ENCODE results near the gene ADGRG6.

Gene ADGRG6

GRCh38 chr6:142356201-142356883 is 54.5 kb downstream of the ADGRG6 start:
- Histone ChIP-seq H3K9me3 (ENCODE audit: control insufficient read depth, low read depth, low read length) (no peaks in the 10 kb centered on the region), H3K27me3 (ENCODE audit: control insufficient read depth, insufficient read depth, low read length) (no peaks in the 10 kb centered on the region), H3K27ac (ENCODE audit: low read length) (no peak overlapping the region), H3K4me3 (ENCODE audit: low read length) (no peak overlapping the region), H3K9ac (ENCODE audit: low read length) (no peak overlapping the region), H3K4me1 (ENCODE audit: control insufficient read depth, low read depth, low read length) (no peaks in the 10 kb centered on the region), H3K36me3 (ENCODE audit: control insufficient read depth, low read depth, low read length) (no peaks in the 10 kb centered on the region)

GRCh38 chr6:142356884-142357225 is 55.0 kb downstream of the ADGRG6 start:
- Histone ChIP-seq H3K9ac (ENCODE audit: low read length) (no peak overlapping the region), H3K27me3 (ENCODE audit: control insufficient read depth, insufficient read depth, low read length) (no peaks in the 10 kb centered on the region), H3K9me3 (ENCODE audit: control insufficient read depth, low read depth, low read length) (no peaks in the 10 kb centered on the region), H3K4me3 (ENCODE audit: low read length) (no peak overlapping the region), H3K27ac (ENCODE audit: low read length) (no peak overlapping the region), H3K4me1 (ENCODE audit: control insufficient read depth, low read depth, low read length) (no peaks in the 10 kb centered on the region), H3K36me3 (ENCODE audit: control insufficient read depth, low read depth, low read length) (no peaks in the 10 kb centered on the region)

GRCh38 chr6:142357879-142358278 is 56.1 kb downstream of the ADGRG6 start:
- H3K9ac ChIP-seq (ENCODE audit: low read length): no peak overlapping the region
- H3K27ac ChIP-seq (ENCODE audit: low read length): no peak overlapping the region
- no peaks in the 10 kb centered on the region for H3K4me1 ChIP-seq (ENCODE audit: control insufficient read depth, low read depth, low read length)

GRCh38 chr6:142359271-142359960 is 57.6 kb downstream of the ADGRG6 start:
- no peaks in the 10 kb centered on the region for H3K27me3 ChIP-seq (ENCODE audit: control insufficient read depth, insufficient read depth, low read length)
- no peak overlapping the region for H3K4me3 ChIP-seq (ENCODE audit: low read length)
- H3K9ac ChIP-seq (ENCODE audit: low read length): no peak overlapping the region
- no peaks in the 10 kb centered on the region for H3K9me3 ChIP-seq (ENCODE audit: control insufficient read depth, low read depth, low read length)
- no peaks in the 10 kb centered on the region for H3K4me1 ChIP-seq (ENCODE audit: control insufficient read depth, low read depth, low read length)
- no peak overlapping the region for H3K27ac ChIP-seq (ENCODE audit: low read length)
- H3K36me3 ChIP-seq (ENCODE audit: control insufficient read depth, low read depth, low read length): no peaks in the 10 kb centered on the region

More at GRCh38 chr6:142357879-142358278, 56.1 kb downstream of the ADGRG6 start:
- no peaks in the 10 kb centered on the region for H3K36me3 ChIP-seq (ENCODE audit: control insufficient read depth, low read depth, low read length)
- no peaks in the 10 kb centered on the region for H3K9me3 ChIP-seq (ENCODE audit: control insufficient read depth, low read depth, low read length)
- H3K27me3 ChIP-seq (ENCODE audit: control insufficient read depth, insufficient read depth, low read length): no peaks in the 10 kb centered on the region
- H3K4me3 ChIP-seq (ENCODE audit: low read length): no peak overlapping the region

- H3K36me3 ChIP-seq (ENCODE audit: control insufficient read depth, low read depth, low read length): no peaks in the 10 kb centered on the region
- no peaks in the 10 kb centered on the region for H3K27me3 ChIP-seq (ENCODE audit: control insufficient read depth, insufficient read depth, low read length)
- no peak overlapping the region for H3K9ac ChIP-seq (ENCODE audit: low read length)
- H3K27ac ChIP-seq (ENCODE audit: low read length): no peak overlapping the region
- no peaks in the 10 kb centered on the region for H3K9me3 ChIP-seq (ENCODE audit: control insufficient read depth, low read depth, low read length)
- no peak overlapping the region for H3K4me3 ChIP-seq (ENCODE audit: low read length)
- no peaks in the 10 kb centered on the region for H3K4me1 ChIP-seq (ENCODE audit: control insufficient read depth, low read depth, low read length)
Measured at GRCh38 chr6:142361345-142361744, 59.5 kb downstream of the ADGRG6 start.

- Histone ChIP-seq H3K9ac (ENCODE audit: low read length) (no peak overlapping the region), H3K4me1 (ENCODE audit: control insufficient read depth, low read depth, low read length) (no peaks in the 10 kb centered on the region), H3K36me3 (ENCODE audit: control insufficient read depth, low read depth, low read length) (no peaks in the 10 kb centered on the region), H3K27ac (ENCODE audit: low read length) (no peak overlapping the region), H3K9me3 (ENCODE audit: control insufficient read depth, low read depth, low read length) (no peaks in the 10 kb centered on the region), H3K27me3 (ENCODE audit: control insufficient read depth, insufficient read depth, low read length) (no peaks in the 10 kb centered on the region), H3K4me3 (ENCODE audit: low read length) (no peak overlapping the region)
Measured at GRCh38 chr6:142361779-142362750, 60.3 kb downstream of the ADGRG6 start.

- Histone ChIP-seq H3K27me3 (ENCODE audit: control insufficient read depth, insufficient read depth, low read length) (no peaks in the 10 kb centered on the region), H3K9ac (ENCODE audit: low read length) (no peak overlapping the region), H3K9me3 (ENCODE audit: control insufficient read depth, low read depth, low read length) (no peaks in the 10 kb centered on the region), H3K27ac (ENCODE audit: low read length) (no peak overlapping the region), H3K36me3 (ENCODE audit: control insufficient read depth, low read depth, low read length) (no peaks in the 10 kb centered on the region), H3K4me1 (ENCODE audit: control insufficient read depth, low read depth, low read length) (no peaks in the 10 kb centered on the region), H3K4me3 (ENCODE audit: low read length) (no peak overlapping the region)
Measured at GRCh38 chr6:142367061-142367460, 65.3 kb downstream of the ADGRG6 start.

- Histone ChIP-seq H3K9me3 (ENCODE audit: control insufficient read depth, low read depth, low read length) (no peaks in the 10 kb centered on the region), H3K27ac (ENCODE audit: low read length) (no peak overlapping the region)
Measured at GRCh38 chr6:142367501-142368018, 65.8 kb downstream of the ADGRG6 start.

GRCh38 chr6:142369266-142369665 is 67.5 kb downstream of the ADGRG6 start:
- H3K4me1 ChIP-seq (ENCODE audit: control insufficient read depth, low read depth, low read length): peaks cover 4% of the 10 kb centered on the region
- H3K4me3 ChIP-seq (ENCODE audit: low read length): no peak overlapping the region
- H3K9me3 ChIP-seq (ENCODE audit: control insufficient read depth, low read depth, low read length): no peaks in the 10 kb centered on the region
- no peaks in the 10 kb centered on the region for H3K27me3 ChIP-seq (ENCODE audit: control insufficient read depth, insufficient read depth, low read length)
- H3K36me3 ChIP-seq (ENCODE audit: control insufficient read depth, low read depth, low read length): no peaks in the 10 kb centered on the region
- H3K27ac ChIP-seq (ENCODE audit: low read length): no peak overlapping the region
- no peak overlapping the region for H3K9ac ChIP-seq (ENCODE audit: low read length)

More at GRCh38 chr6:142367501-142368018, 65.8 kb downstream of the ADGRG6 start:
- Histone ChIP-seq H3K36me3 (ENCODE audit: control insufficient read depth, low read depth, low read length) (no peaks in the 10 kb centered on the region), H3K27me3 (ENCODE audit: control insufficient read depth, insufficient read depth, low read length) (no peaks in the 10 kb centered on the region), H3K4me3 (ENCODE audit: low read length) (no peak overlapping the region), H3K9ac (ENCODE audit: low read length) (no peak overlapping the region), H3K4me1 (ENCODE audit: control insufficient read depth, low read depth, low read length) (no peaks in the 10 kb centered on the region)

- H3K9me3 ChIP-seq (ENCODE audit: control insufficient read depth, low read depth, low read length): no peaks in the 10 kb centered on the region
- no peak overlapping the region for H3K9ac ChIP-seq (ENCODE audit: low read length)
- no peaks in the 10 kb centered on the region for H3K27me3 ChIP-seq (ENCODE audit: control insufficient read depth, insufficient read depth, low read length)
- no peaks in the 10 kb centered on the region for H3K36me3 ChIP-seq (ENCODE audit: control insufficient read depth, low read depth, low read length)
- H3K27ac ChIP-seq (ENCODE audit: low read length): no peak overlapping the region
- no peak overlapping the region for H3K4me3 ChIP-seq (ENCODE audit: low read length)
- H3K4me1 ChIP-seq (ENCODE audit: control insufficient read depth, low read depth, low read length): peaks cover 13% of the 10 kb centered on the region
Measured at GRCh38 chr6:142372348-142372747, 70.5 kb downstream of the ADGRG6 start.

Measured in iPS-18a (cell line).